Panc1 (cell line): Measurements from ENCODE around the gene GABRA1. TPM values are rescaled to one million over a fixed set of nuclear protein-coding genes. Genes with fewer than 3 reads are reported as not detected.

ENCODE experiments used
- ATAC-seq: fragments of 200-7000 bp; cut with Tn5 transposase; 2 replicates; pipeline ENCODE4 v1.9.1; 2020; ENCODE audit warnings: mild to moderate bottlenecking, moderate library complexity
- BruUV-seq: library from RNA; stranded (reverse); fragments of 400-500 nt; replicated peaks from 2 replicates; lab custom pipeline; 2021; lab: Mats Ljungman, UMichigan
- CTCF ChIA-PET: fragments of 300-600 bp; sonication (Branson Sonifier 250); formaldehyde crosslinking; loops from one replicate; lab custom pipeline; 2022; ENCODE audit warnings: antibody characterized with exemption; lab: Charles Lee
- POLR2A ChIA-PET: fragments of 300-600 bp; sonication (Branson Sonifier 250); formaldehyde crosslinking; loops from one replicate; lab custom pipeline; 2022; ENCODE audit warnings: antibody characterized with exemption; lab: Charles Lee
- DNase-seq: peaks from one replicate; pipeline ENCODE4 v3.0.0-alpha.2; 2010; ENCODE audit warnings: low read depth, low spot score
- H3K27ac ChIP-seq: 2 replicates; pipeline ENCODE4 v1.5.1; 2011; ENCODE audit warnings: mild to moderate bottlenecking, low read length, inconsistent platforms
- H3K27me3 ChIP-seq: fragments of 200-500 bp; sonication (Bioruptor generic); 2 replicates; pipeline ENCODE4 v1.6.0; 2014; ENCODE audit warnings: low read length, inconsistent platforms; ENCODE audit not compliant: control insufficient read depth, insufficient read depth
- H3K36me3 ChIP-seq: fragments of 200-500 bp; sonication (Bioruptor generic); 2 replicates; pipeline ENCODE4 v1.5.1; 2014; ENCODE audit warnings: inconsistent platforms, mild to moderate bottlenecking, low read length, moderate library complexity; ENCODE audit not compliant: control insufficient read depth, insufficient read depth
- H3K4me1 ChIP-seq: 2 replicates; pipeline ENCODE4 v1.5.1; 2011; ENCODE audit warnings: inconsistent platforms, mild to moderate bottlenecking, low read length, moderate library complexity; ENCODE audit not compliant: control insufficient read depth, insufficient read depth
- H3K4me3 ChIP-seq, 2 experiments: 2 replicates each; pipeline ENCODE4 v1.5.1; 2011 to 2012; ENCODE audit warnings: low read depth in 2 of 2, low read length in 2 of 2, mild to moderate bottlenecking in 2 of 2, inconsistent platforms in 1 of 2, moderate library complexity in 1 of 2
- H3K9me3 ChIP-seq: fragments of 200-500 bp; sonication (Bioruptor generic); 2 replicates; pipeline ENCODE4 v1.5.1; 2014; ENCODE audit warnings: low read depth, mild to moderate bottlenecking, inconsistent platforms, low read length, moderate library complexity; ENCODE audit not compliant: control insufficient read depth, insufficient read depth
- POLR2AphosphoS5 ChIP-seq: IDR thresholded peaks from 2 replicates; pipeline ENCODE4 v1.6.1; 2012; ENCODE audit warnings: mild to moderate bottlenecking, low read depth, low read length, moderate library complexity
- SIN3A ChIP-seq: IDR thresholded peaks from 2 replicates; pipeline ENCODE4 v1.6.1; 2012; ENCODE audit warnings: low read depth, mild to moderate bottlenecking, low read length, moderate library complexity, borderline replicate concordance; ENCODE audit not compliant: insufficient read depth
- TCF7L2 ChIP-seq: IDR thresholded peaks from 2 replicates; pipeline ENCODE4 v1.6.1; 2011; ENCODE audit warnings: mild to moderate bottlenecking, low read depth, low read length, inconsistent platforms
- in situ Hi-C: cut with HindIII; loops from 2 replicates; pipeline ENCODE4 v1.10.0; 2016; ENCODE audit warnings: low sequenced_read_pairs, low pct_unique_long_range_greater_than_20kb
- intact Hi-C: fragments of 100-400 bp; cut with micrococcal nuclease; formaldehyde crosslinking; loops from one replicate; pipeline ENCODE4 v1.10.0; 2022; ENCODE audit not compliant: unreplicated experiment
- total RNA-seq: library from RNA; stranded (reverse); gene quantifications from one replicate; pipeline ENCODE4 v1.2.1, GENCODE V29; 2021; ENCODE audit not compliant: unreplicated experiment
- TF ChIP-seq, protein P1 (sequence below), 2 experiments: IDR thresholded peaks; 2 replicates each; pipeline ENCODE4 v1.6.1; 2011 to 2012; ENCODE audit warnings: low read depth in 2 of 2, control low read depth in 1 of 2, low read length in 1 of 2, mild to moderate bottlenecking in 1 of 2, moderate library complexity in 1 of 2; ENCODE audit not compliant: insufficient read depth in 1 of 2
- TF ChIP-seq, protein P2 (sequence below): fragments of 450-650 bp; IDR thresholded peaks from 2 replicates; pipeline ENCODE4 v1.5.1; 2017; ENCODE audit warnings: mild to moderate bottlenecking

GABRA1 gene
- total RNA-seq, 1 experiment from 2014 or later, result not detected

DNA sequence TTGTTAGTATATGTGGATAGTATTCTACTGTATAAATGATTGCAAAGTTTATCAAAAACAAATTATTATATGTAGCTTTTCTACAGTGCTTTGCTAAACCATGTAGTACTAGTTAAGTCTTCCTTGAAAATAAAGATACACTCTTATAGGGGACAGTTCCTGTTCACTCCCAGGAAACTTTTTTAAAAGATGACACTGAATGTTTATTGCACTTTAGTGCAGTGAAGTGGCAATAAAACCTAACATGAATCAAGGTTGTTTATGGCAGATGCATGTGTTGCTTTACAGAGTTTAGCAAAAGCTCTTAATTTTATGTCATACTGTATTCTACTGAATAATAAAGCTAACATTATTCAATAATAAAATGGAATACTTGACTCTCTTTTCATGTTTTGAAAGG is 51.7 kb downstream of the GABRA1 start:
- DNase-seq (no peak), ATAC-seq (no peak)
- Histone ChIP-seq H3K27me3 (no peaks in the 10 kb centered on the region), H3K27ac (no peak overlapping the region), H3K9me3 (no peaks in the 10 kb centered on the region), H3K4me3 (no peak overlapping the region), H3K4me1 (no peaks in the 10 kb centered on the region), H3K36me3 (no peaks in the 10 kb centered on the region)
- no TSS peak for BruUV-seq
- intact Hi-C loops, result no loop called here
- TF ChIP-seq, protein P1, sequence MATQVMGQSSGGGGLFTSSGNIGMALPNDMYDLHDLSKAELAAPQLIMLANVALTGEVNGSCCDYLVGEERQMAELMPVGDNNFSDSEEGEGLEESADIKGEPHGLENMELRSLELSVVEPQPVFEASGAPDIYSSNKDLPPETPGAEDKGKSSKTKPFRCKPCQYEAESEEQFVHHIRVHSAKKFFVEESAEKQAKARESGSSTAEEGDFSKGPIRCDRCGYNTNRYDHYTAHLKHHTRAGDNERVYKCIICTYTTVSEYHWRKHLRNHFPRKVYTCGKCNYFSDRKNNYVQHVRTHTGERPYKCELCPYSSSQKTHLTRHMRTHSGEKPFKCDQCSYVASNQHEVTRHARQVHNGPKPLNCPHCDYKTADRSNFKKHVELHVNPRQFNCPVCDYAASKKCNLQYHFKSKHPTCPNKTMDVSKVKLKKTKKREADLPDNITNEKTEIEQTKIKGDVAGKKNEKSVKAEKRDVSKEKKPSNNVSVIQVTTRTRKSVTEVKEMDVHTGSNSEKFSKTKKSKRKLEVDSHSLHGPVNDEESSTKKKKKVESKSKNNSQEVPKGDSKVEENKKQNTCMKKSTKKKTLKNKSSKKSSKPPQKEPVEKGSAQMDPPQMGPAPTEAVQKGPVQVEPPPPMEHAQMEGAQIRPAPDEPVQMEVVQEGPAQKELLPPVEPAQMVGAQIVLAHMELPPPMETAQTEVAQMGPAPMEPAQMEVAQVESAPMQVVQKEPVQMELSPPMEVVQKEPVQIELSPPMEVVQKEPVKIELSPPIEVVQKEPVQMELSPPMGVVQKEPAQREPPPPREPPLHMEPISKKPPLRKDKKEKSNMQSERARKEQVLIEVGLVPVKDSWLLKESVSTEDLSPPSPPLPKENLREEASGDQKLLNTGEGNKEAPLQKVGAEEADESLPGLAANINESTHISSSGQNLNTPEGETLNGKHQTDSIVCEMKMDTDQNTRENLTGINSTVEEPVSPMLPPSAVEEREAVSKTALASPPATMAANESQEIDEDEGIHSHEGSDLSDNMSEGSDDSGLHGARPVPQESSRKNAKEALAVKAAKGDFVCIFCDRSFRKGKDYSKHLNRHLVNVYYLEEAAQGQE (IDR thresholded peaks at IDR 0.05; ENCODE audit: insufficient read depth in 1 of 2, low read depth in 2 of 2, low read length in 1 of 2), result no peak
- no peak for TF ChIP-seq SIN3A
- TF ChIP-seq TCF7L2, result no peak
- no peak for TF ChIP-seq POLR2AphosphoS5
- TF ChIP-seq, protein P2, sequence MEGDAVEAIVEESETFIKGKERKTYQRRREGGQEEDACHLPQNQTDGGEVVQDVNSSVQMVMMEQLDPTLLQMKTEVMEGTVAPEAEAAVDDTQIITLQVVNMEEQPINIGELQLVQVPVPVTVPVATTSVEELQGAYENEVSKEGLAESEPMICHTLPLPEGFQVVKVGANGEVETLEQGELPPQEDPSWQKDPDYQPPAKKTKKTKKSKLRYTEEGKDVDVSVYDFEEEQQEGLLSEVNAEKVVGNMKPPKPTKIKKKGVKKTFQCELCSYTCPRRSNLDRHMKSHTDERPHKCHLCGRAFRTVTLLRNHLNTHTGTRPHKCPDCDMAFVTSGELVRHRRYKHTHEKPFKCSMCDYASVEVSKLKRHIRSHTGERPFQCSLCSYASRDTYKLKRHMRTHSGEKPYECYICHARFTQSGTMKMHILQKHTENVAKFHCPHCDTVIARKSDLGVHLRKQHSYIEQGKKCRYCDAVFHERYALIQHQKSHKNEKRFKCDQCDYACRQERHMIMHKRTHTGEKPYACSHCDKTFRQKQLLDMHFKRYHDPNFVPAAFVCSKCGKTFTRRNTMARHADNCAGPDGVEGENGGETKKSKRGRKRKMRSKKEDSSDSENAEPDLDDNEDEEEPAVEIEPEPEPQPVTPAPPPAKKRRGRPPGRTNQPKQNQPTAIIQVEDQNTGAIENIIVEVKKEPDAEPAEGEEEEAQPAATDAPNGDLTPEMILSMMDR, result no peak
- ChIA-PET POLR2A (no interaction called here), CTCF (no interaction called here)
- in situ Hi-C loops, result no loop called here

GRCh38 chr5:161900981-161901380 is 53.1 kb downstream of the GABRA1 start:
- H3K4me3 ChIP-seq, result no peak overlapping the region
- in situ Hi-C loops (no loop called here), intact Hi-C loops (no loop called here)
- H3K27me3 ChIP-seq, result no peaks in the 10 kb centered on the region
- ATAC-seq (no peak), DNase-seq (no peak)
- no peak overlapping the region for H3K27ac ChIP-seq
- no peaks in the 10 kb centered on the region for H3K9me3 ChIP-seq
- H3K36me3 ChIP-seq, result no peaks in the 10 kb centered on the region
- H3K4me1 ChIP-seq, result no peaks in the 10 kb centered on the region
- CTCF ChIA-PET, result no interaction called here
- POLR2A ChIA-PET, result no interaction called here
- BruUV-seq, result no TSS peak
- TF ChIP-seq TCF7L2 (no peak), SIN3A (no peak), POLR2AphosphoS5 (no peak)
- TF ChIP-seq, protein P1 (IDR thresholded peaks at IDR 0.05; ENCODE audit: insufficient read depth in 1 of 2, low read depth in 2 of 2, low read length in 1 of 2), result no peak
- TF ChIP-seq, protein P2, result no peak
